GM12892 (cell line): ENCODE results near the gene TENM3.

ENCODE experiments used
- POLR2A ChIP-seq: IDR thresholded peaks from 2 replicates; pipeline ENCODE4 v1.6.1; 2011; ENCODE audit warnings: low read depth, low read length, control low read depth
- POLR2AphosphoS5 ChIP-seq: IDR thresholded peaks from 2 replicates; pipeline ENCODE4 v1.6.1; 2011; ENCODE audit warnings: low read depth, low read length, control low read depth
- TAF1 ChIP-seq: IDR thresholded peaks from 2 replicates; pipeline ENCODE4 v1.6.1; 2011; ENCODE audit warnings: low read depth, mild to moderate bottlenecking, control low read depth, low read length, borderline replicate concordance

DNA sequence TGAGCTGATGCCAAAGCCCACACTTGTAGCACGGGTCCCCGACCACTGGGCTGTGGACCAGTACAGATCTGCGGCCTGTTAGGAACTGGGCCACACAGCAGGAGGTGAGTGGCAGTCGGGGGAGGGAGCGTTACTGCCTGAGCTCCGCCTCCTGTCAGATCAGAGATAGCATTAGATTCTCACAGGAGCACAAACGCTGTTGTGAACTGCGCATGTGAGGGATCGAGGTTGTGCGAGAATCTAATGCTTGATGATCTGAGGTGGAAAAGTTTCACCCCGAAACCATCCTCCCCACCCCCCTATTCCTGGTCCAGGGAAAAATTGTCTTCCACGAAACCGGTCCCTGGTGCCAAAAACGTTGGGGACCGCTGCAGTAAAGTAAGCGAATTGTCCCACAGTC lies 382.0 kb downstream of the TENM3 start:
- TF ChIP-seq POLR2A (no peak), POLR2AphosphoS5 (no peak), TAF1 (no peak)
